Esophagus squamous epithelium (tissue), 5 donors: Measurements from ENCODE around the gene NEU4. TPM values are rescaled to one million over a fixed set of nuclear protein-coding genes. Genes with fewer than 3 reads are reported as not detected.

Source experiments
- DNase-seq: peaks from one replicate; lab custom pipeline; 2025; lab: John Stamatoyannopoulos, UW
- H3K27ac ChIP-seq, 4 donors: fragments of 200-600 bp; sonication (generic); one replicate each; pipeline ENCODE4 v1.5.1; 2016 to 2019; ENCODE audit warnings: mild to moderate bottlenecking in 1 of 4
- H3K27me3 ChIP-seq, 4 donors: fragments of 200-600 bp; sonication (generic); 1 replicate in 3 of 4; 2 replicates in 1 of 4; pipeline versions ENCODE4 v1.5.1 to v1.6.0; 2017 to 2021; ENCODE audit warnings: antibody characterized with exemption in 1 of 4
- H3K36me3 ChIP-seq, 3 donors: fragments of 200-600 bp; sonication (generic); one replicate each; pipeline ENCODE4 v1.5.1; 2016 to 2019
- H3K4me1 ChIP-seq, 3 donors: fragments of 200-600 bp; sonication (generic); one replicate each; pipeline ENCODE4 v1.5.1; 2017 to 2019
- H3K4me3 ChIP-seq, 4 donors: fragments of 200-600 bp; sonication (generic); 1 replicate in 3 of 4; 2 replicates in 1 of 4; pipeline ENCODE4 v1.5.1; 2016 to 2019; ENCODE audit warnings: mild to moderate bottlenecking in 2 of 4, moderate library complexity in 1 of 4
- H3K9me3 ChIP-seq, 3 donors: fragments of 200-600 bp; sonication (generic); one replicate each; pipeline ENCODE4 v1.5.1; 2016 to 2019
- CTCF ChIP-seq, 6 experiments: fragments of 450-650 bp in 4 of 6; fragments of 200-600 bp in 2 of 6; sonication (generic) in 2 of 6; IDR thresholded peaks; one replicate each; pipeline ENCODE4 v1.5.1; 2016 to 2019; ENCODE audit warnings: antibody characterized with exemption in 6 of 6, mild to moderate bottlenecking in 4 of 6, moderate library complexity in 4 of 6
- POLR2A ChIP-seq, 4 donors: fragments of 450-650 bp; IDR thresholded peaks; one replicate each; pipeline ENCODE4 v1.6.1; 2017; ENCODE audit warnings: antibody characterized with exemption in 4 of 4, mild to moderate bottlenecking in 4 of 4, moderate library complexity in 3 of 4
- WGBS, 2 donors: methylation state at CpG; one replicate each; pipeline ENCODE4 v1.1.5; 2018; 5-methylcytosine and 5-hydroxymethylcytosine counted together
- intact Hi-C: fragments of 100-400 bp; cut with DNase I; formaldehyde crosslinking; loops from one replicate; pipeline ENCODE4 v1.15.0; 2022
- total RNA-seq, 4 donors: library from RNA; depleted of rRNA; stranded (reverse); fragments of >200 nt; gene quantifications; one replicate each; pipeline ENCODE4 v1.1.0, GENCODE V29; 2016
- donor health status: DM: yes; HTN: yes; CAD: no.

The NEU4 gene
- total RNA-seq, 4 donors from 2014 or later = not detected

- Histone ChIP-seq H3K27me3 (peaks cover 0 to 34% (median 0%) of the 10 kb centered on the region in 4 donors), H3K4me3 (no peak overlapping the region), H3K4me1 (no peaks in the 10 kb centered on the region), H3K27ac (no peak overlapping the region), H3K36me3 (no peaks in the 10 kb centered on the region), H3K9me3 (no peaks in the 10 kb centered on the region)
- no peak for DNase-seq
- intact Hi-C loops = no loop called here
- WGBS, 2 donors = 86% methylated on average over 9 to 10 of the region's 10 CpGs
- TF ChIP-seq POLR2A (IDR thresholded peaks at IDR 0.05) = no peak
- TF ChIP-seq CTCF (IDR thresholded peaks at IDR 0.05) = no peak
Observed at GRCh38 chr2:241834527-241835210, 25.7 kb downstream of the NEU4 start.

- Histone ChIP-seq H3K9me3 (no peaks in the 10 kb centered on the region), H3K27me3 (peaks cover 0 to 34% (median 0%) of the 10 kb centered on the region in 4 donors), H3K4me3 (no peak overlapping the region), H3K27ac (no peak overlapping the region), H3K36me3 (no peaks in the 10 kb centered on the region), H3K4me1 (no peaks in the 10 kb centered on the region)
- intact Hi-C loops = no loop called here
- TF ChIP-seq POLR2A (IDR thresholded peaks at IDR 0.05) (no peak), CTCF (IDR thresholded peaks at IDR 0.05) (no peak)
- DNase-seq = no peak
- 49 to 70% methylated on average over 4 of the region's 4 CpGs for WGBS, 2 donors
Observed at GRCh38 chr2:241835611-241836010, 26.6 kb downstream of the NEU4 start.

DNA sequence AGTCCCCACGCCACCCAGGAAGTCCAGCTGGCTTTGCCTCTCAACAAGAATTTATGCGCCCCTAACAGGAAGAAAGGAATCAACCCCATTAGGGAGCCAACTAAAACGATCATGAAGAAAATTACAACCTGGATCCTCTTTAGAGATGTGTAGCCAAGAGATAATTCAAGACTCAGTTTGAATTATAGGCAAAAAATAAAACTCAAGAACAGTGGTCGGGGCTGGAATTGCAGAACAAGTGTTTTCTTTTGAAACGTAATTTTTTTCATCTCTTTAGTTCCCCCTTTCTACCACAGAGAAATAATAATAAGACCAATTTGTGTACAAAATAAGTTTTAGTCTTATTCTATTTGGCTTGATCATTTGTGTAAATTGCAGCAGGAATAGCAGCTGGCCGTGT lies 27.3 kb downstream of the NEU4 start:
- H3K27me3 ChIP-seq = peaks cover 0 to 34% (median 0%) of the 10 kb centered on the region in 4 donors
- no peak for TF ChIP-seq POLR2A (IDR thresholded peaks at IDR 0.05)
- no peak for TF ChIP-seq CTCF (IDR thresholded peaks at IDR 0.05)
- 58 to 60% methylated on average over 6 of the region's 6 CpGs for WGBS, 2 donors
- H3K4me1 ChIP-seq = no peaks in the 10 kb centered on the region
- intact Hi-C loops = no loop called here
- H3K36me3 ChIP-seq = no peaks in the 10 kb centered on the region
- DNase-seq = no peak
- no peak overlapping the region for H3K4me3 ChIP-seq
- H3K27ac ChIP-seq = no peak overlapping the region
- no peaks in the 10 kb centered on the region for H3K9me3 ChIP-seq

GRCh38 chr2:241837197-241837965 lies 28.4 kb downstream of the NEU4 start:
- no peaks in the 10 kb centered on the region for H3K4me1 ChIP-seq
- DNase-seq = no peak
- WGBS, 2 donors = 49 to 61% methylated on average over 11 to 12 of the region's 13 CpGs

More at GRCh38 chr2:241837197-241837965, 28.4 kb downstream of the NEU4 start:
- Histone ChIP-seq H3K9me3 (no peaks in the 10 kb centered on the region), H3K4me3 (no peak overlapping the region), H3K36me3 (no peaks in the 10 kb centered on the region), H3K27ac (no peak overlapping the region), H3K27me3 (peaks cover 0 to 28% (median 0%) of the 10 kb centered on the region in 4 donors)
- TF ChIP-seq CTCF (IDR thresholded peaks at IDR 0.05) (no peak), POLR2A (IDR thresholded peaks at IDR 0.05) (no peak)
- intact Hi-C loops = no loop called here
